Left renal cortex interstitium (tissue), 4 donors: ENCODE measurements around the gene RNASE4. TPM values are rescaled to one million over a fixed set of nuclear protein-coding genes. Genes with fewer than 3 reads are reported as not detected.
A peak's percentile ranks its signal among the peaks of the same experiment; 100 is the strongest.
"Not testable (repeated sequence)": the region's sequence is repeated elsewhere in the genome, so short reads cannot be mapped to it uniquely, and the experiment has no call there.

Experiments used
- DNase-seq, 4 donors: peaks; one replicate each; pipeline ENCODE4 v3.0.0-alpha.2; 2013; ENCODE audit warnings: low read depth in 4 of 4, low spot score in 2 of 4, missing footprints in 1 of 4
- polyA plus RNA-seq, 4 donors: library from polyadenylated mRNA; unstranded; fragments of 120-200 nt; gene quantifications; one replicate each; pipeline ENCODE4 v1.2.1, GENCODE V29; 2013; ENCODE audit not compliant: insufficient read length in 4 of 4

The RNASE4 gene
- 1 to 10 TPM; 3.1 to 5.5 (median 4.1) TPM for polyA plus RNA-seq

- DNase-seq: peak; percentile 65 to 89 (median 68)
These were observed at the start of gene RNASE4 for GRCh38 chr14:20683891-20684661. Gene RNASE4 (plus strand): TSS chr14:20684560. CDS start chr14:20699372, 14,812 bp downstream.

GRCh38 chr14:20641591-20641990, 42.8 kb upstream of the RNASE4 start, which contains the start of gene OR6S1:
Gene OR6S1 (minus strand): TSS chr14:20641691. CDS start chr14:20641691, 0 bp downstream.
- no peak for DNase-seq

- no peak for DNase-seq
These were observed 42.2 kb upstream of the RNASE4 start for GRCh38 chr14:20642182-20642581.

GRCh38 chr14:20642755-20643154, 41.6 kb upstream of the RNASE4 start:
- not testable (repeated sequence) for DNase-seq

- no peak for DNase-seq
These were observed 39.8 kb upstream of the RNASE4 start for GRCh38 chr14:20644520-20644919.

GRCh38 chr14:20645481-20645880, 38.9 kb upstream of the RNASE4 start:
- DNase-seq: no peak

GRCh38 chr14:20652996-20653975, 31.1 kb upstream of the RNASE4 start:
- no peak for DNase-seq

- DNase-seq: no peak
These were observed 28.5 kb upstream of the RNASE4 start for GRCh38 chr14:20655851-20656250.

GRCh38 chr14:20656274-20656673, 28.1 kb upstream of the RNASE4 start:
- DNase-seq: no peak

GRCh38 chr14:20657216-20658211, 26.8 kb upstream of the RNASE4 start:
- no peak for DNase-seq

GRCh38 chr14:20658246-20658645, 26.1 kb upstream of the RNASE4 start:
- DNase-seq: no peak

GRCh38 chr14:20659336-20659735, 25.0 kb upstream of the RNASE4 start:
- no peak for DNase-seq

GRCh38 chr14:20659813-20660395, 24.5 kb upstream of the RNASE4 start:
- DNase-seq: no peak

GRCh38 chr14:20661197-20661596, 23.2 kb upstream of the RNASE4 start:
- DNase-seq: no peak

- no peak for DNase-seq
These were observed 21.2 kb upstream of the RNASE4 start for GRCh38 chr14:20662968-20663732.

GRCh38 chr14:20666400-20666961, 17.9 kb upstream of the RNASE4 start:
- not testable (repeated sequence) for DNase-seq

GRCh38 chr14:20667957-20668356, 16.4 kb upstream of the RNASE4 start:
- DNase-seq: no peak

- DNase-seq: no peak
These were observed 15.4 kb upstream of the RNASE4 start for GRCh38 chr14:20668969-20669368.
